ENCODE results near the gene CACNA1C.

GRCh38 chr12:2666846-2667245, 614.1 kb downstream of the CACNA1C start:
- TF ChIP-seq YBX1 (IDR thresholded peaks at IDR 0.05) (no peak), CHD1 (IDR thresholded peaks at IDR 0.05; ENCODE audit: low read depth, low read length) (no peak), YY1 (IDR thresholded peaks at IDR 0.05; ENCODE audit: low read depth, low read length) (no peak), POLR2AphosphoS2 (IDR thresholded peaks at IDR 0.05; ENCODE audit: low read depth, low read length) (no peak), POLR2A (IDR thresholded peaks at IDR 0.05; ENCODE audit: low read depth, low read length) (no peak), ATF2 (IDR thresholded peaks at IDR 0.05; ENCODE audit: low read length) (no peak), POLR2AphosphoS5 (IDR thresholded peaks at IDR 0.05; ENCODE audit: low read length) (no peak), GABPA (IDR thresholded peaks at IDR 0.05; ENCODE audit: low read depth) (no peak), NR2F1 (conservative IDR thresholded peaks at IDR 0.05) (no peak), CTCF (IDR thresholded peaks at IDR 0.05 in 2 of 3, conservative IDR thresholded peaks at IDR 0.05 in 1 of 3; ENCODE audit: control insufficient read depth in 2 of 3, extremely low read depth in 1 of 3, insufficient read depth in 1 of 3, low read depth in 3 of 3, low read length in 3 of 3) (no peak), FOS (IDR thresholded peaks at IDR 0.05; ENCODE audit: borderline replicate concordance, extremely low read depth, insufficient read length) (no peak), ATF3 (IDR thresholded peaks at IDR 0.05; ENCODE audit: borderline replicate concordance, extremely low read depth, low read depth, low read length) (no peak)

Data from GM12878 (cell line).